Measurements from ENCODE around the gene GIMAP8.

DNA sequence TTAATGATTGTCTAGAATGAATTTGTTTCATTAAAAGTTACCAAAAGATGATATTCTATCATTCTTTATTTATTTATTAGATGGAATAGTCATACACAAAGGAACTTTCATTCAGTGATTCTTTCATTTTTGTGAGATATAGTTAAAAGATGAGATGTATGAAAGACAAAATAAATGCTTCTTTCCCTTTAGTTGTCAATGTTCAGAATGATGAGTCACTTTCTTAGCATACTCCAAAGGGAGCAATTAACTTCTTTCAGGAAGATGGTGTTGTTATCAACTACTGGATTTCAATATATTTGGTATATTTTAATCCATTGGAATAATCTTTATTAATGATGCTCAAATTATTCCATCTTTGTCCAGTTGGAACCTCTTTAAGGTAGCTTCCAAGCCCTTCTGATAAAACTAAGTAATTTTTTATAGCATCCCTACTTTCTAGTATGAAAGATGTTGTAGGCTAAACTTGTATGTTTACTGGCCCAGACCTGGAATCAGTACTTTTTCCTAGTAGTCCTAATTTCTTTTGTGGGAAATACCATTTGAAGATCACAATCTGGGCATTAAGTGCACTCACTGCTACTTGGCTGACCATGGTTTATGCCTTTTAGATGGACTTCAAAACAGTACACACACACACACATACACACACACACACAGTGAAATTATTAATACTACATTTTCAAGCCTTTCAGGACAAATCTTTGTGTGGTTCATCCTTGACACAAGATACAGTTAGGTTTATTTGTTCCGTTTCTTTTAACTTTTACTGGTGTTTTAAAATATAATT, 66.7 kb downstream of the GIMAP8 start:
- TF ChIP-seq, protein P1, sequence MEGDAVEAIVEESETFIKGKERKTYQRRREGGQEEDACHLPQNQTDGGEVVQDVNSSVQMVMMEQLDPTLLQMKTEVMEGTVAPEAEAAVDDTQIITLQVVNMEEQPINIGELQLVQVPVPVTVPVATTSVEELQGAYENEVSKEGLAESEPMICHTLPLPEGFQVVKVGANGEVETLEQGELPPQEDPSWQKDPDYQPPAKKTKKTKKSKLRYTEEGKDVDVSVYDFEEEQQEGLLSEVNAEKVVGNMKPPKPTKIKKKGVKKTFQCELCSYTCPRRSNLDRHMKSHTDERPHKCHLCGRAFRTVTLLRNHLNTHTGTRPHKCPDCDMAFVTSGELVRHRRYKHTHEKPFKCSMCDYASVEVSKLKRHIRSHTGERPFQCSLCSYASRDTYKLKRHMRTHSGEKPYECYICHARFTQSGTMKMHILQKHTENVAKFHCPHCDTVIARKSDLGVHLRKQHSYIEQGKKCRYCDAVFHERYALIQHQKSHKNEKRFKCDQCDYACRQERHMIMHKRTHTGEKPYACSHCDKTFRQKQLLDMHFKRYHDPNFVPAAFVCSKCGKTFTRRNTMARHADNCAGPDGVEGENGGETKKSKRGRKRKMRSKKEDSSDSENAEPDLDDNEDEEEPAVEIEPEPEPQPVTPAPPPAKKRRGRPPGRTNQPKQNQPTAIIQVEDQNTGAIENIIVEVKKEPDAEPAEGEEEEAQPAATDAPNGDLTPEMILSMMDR (IDR thresholded peaks at IDR 0.05) = no peak
- TF ChIP-seq POLR2A (IDR thresholded peaks at IDR 0.05) = no peak
- TF ChIP-seq POLR2AphosphoS5 (IDR thresholded peaks at IDR 0.05; ENCODE audit: insufficient read depth in 1 of 2, low read depth in 1 of 2) = no peak

Measured in vagina (tissue), 2 donors.